Measurements from ENCODE around the gene EXOC6B.

- TF ChIP-seq CTCF (IDR thresholded peaks at IDR 0.05) (no peak), POLR2A (IDR thresholded peaks at IDR 0.05) (no peak)
Measured at GRCh38 chr2:72129681-72130340, 696.0 kb downstream of the EXOC6B start.

Data from esophagus squamous epithelium (tissue), 4 donors.